GM21619 (cell line): ENCODE results near the gene CALHM2.

Experiments used
- ATAC-seq: cut with Tn5 transposase; IDR thresholded peaks from one replicate; pipeline ENCODE4 v1.9.1; 2021; ENCODE audit not compliant: unreplicated experiment

CALHM2 gene

GRCh38 chr10:103451091-103451813 lies 918 bp downstream of the CALHM2 start:
- no peak for ATAC-seq

- no peak for ATAC-seq
Observed at GRCh38 chr10:103450201-103450695, 1.9 kb downstream of the CALHM2 start.

GRCh38 chr10:103449208-103450144 lies 2.7 kb downstream of the CALHM2 start:
- ATAC-seq = no peak

GRCh38 chr10:103448746-103449145 lies 3.4 kb downstream of the CALHM2 start:
- no peak for ATAC-seq

- ATAC-seq = no peak
Observed at GRCh38 chr10:103447187-103447586, 5.0 kb downstream of the CALHM2 start.

- no peak for ATAC-seq
Observed at GRCh38 chr10:103445767-103446567, 6.2 kb downstream of the CALHM2 start.

- ATAC-seq = no peak
Observed at GRCh38 chr10:103445366-103445765, 6.8 kb downstream of the CALHM2 start.

- ATAC-seq = no peak
Observed at GRCh38 chr10:103444478-103444877, 7.7 kb downstream of the CALHM2 start.

GRCh38 chr10:103443475-103444185 lies 8.5 kb downstream of the CALHM2 start:
- no peak for ATAC-seq

GRCh38 chr10:103442031-103442461 lies 10.1 kb downstream of the CALHM2 start:
- ATAC-seq = no peak

- no peak for ATAC-seq
Observed at GRCh38 chr10:103441611-103442010, 10.6 kb downstream of the CALHM2 start.

GRCh38 chr10:103441206-103441605 lies 11.0 kb downstream of the CALHM2 start:
- no peak for ATAC-seq

GRCh38 chr10:103440416-103440815 lies 11.8 kb downstream of the CALHM2 start:
- no peak for ATAC-seq

- no peak for ATAC-seq
Observed at GRCh38 chr10:103439776-103440175, 12.4 kb downstream of the CALHM2 start.

GRCh38 chr10:103433858-103434257 lies 18.3 kb downstream of the CALHM2 start:
- ATAC-seq = no peak

GRCh38 chr10:103431902-103432301 lies 20.3 kb downstream of the CALHM2 start:
- ATAC-seq = no peak

- no peak for ATAC-seq
Observed at GRCh38 chr10:103429647-103430046, 22.5 kb downstream of the CALHM2 start.

- ATAC-seq = no peak
Observed at GRCh38 chr10:103428989-103429643, 23.1 kb downstream of the CALHM2 start.

- ATAC-seq = no peak
Observed at GRCh38 chr10:103427866-103428265, 24.3 kb downstream of the CALHM2 start.

GRCh38 chr10:103423748-103424147 lies 28.4 kb downstream of the CALHM2 start:
- ATAC-seq = no peak
